ENCODE data around the gene GIMAP5. TPM values are rescaled to one million over a fixed set of nuclear protein-coding genes. Genes with fewer than 3 reads are reported as not detected.

Gene GIMAP5
- total and polyA plus RNA-seq, 3 experiments from 2014 or later: 63.9 to 475 (median 70.4) TPM

GRCh38 chr7:150784120-150784736 lies 47.0 kb downstream of the GIMAP5 start:
- H3K27ac ChIP-seq (ENCODE audit: low read depth, low read length): no peak overlapping the region
- Mint-ChIP-seq H3K9me3 (no peaks in the 10 kb centered on the region), H3K27ac (no peak overlapping the region), H3K4me3 (no peak overlapping the region), H3K27me3 (peaks cover 10 to 42% of the 10 kb centered on the region in 2 donors), H3K36me3 (peaks cover 0 to 4% (median 0%) of the 10 kb centered on the region in 3 donors), H3K4me1 (no peaks in the 10 kb centered on the region)
- ChIA-PET POLR2A (no interaction called here), CTCF (no interaction called here)
- no peaks in the 10 kb centered on the region for H3K9me3 ChIP-seq (ENCODE audit: low read length)
- no peak for DNase-seq
- peaks cover 4% of the 10 kb centered on the region for H3K27me3 ChIP-seq (ENCODE audit: insufficient read depth, low read length, poor library complexity, severe bottlenecking)
- H3K4me1 ChIP-seq (ENCODE audit: insufficient read depth, low read length): no peaks in the 10 kb centered on the region
- no peaks in the 10 kb centered on the region for H3K36me3 ChIP-seq (ENCODE audit: insufficient read depth, low read length)
- H3K4me3 ChIP-seq (ENCODE audit: low read length): no peak overlapping the region

GRCh38 chr7:150784954-150785353 lies 47.7 kb downstream of the GIMAP5 start:
- H3K27me3 ChIP-seq (ENCODE audit: insufficient read depth, low read length, poor library complexity, severe bottlenecking): peaks cover 4% of the 10 kb centered on the region
- Mint-ChIP-seq H3K4me1 (no peaks in the 10 kb centered on the region), H3K9me3 (no peaks in the 10 kb centered on the region), H3K27ac (no peak overlapping the region), H3K4me3 (no peak overlapping the region), H3K27me3 (peaks cover 10 to 42% of the 10 kb centered on the region in 2 donors), H3K36me3 (peaks cover 0 to 4% (median 0%) of the 10 kb centered on the region in 3 donors)
- ChIA-PET CTCF (no interaction called here), POLR2A (no interaction called here)
- no peak overlapping the region for H3K27ac ChIP-seq (ENCODE audit: low read depth, low read length)
- no peak overlapping the region for H3K4me3 ChIP-seq (ENCODE audit: low read length)
- H3K9me3 ChIP-seq (ENCODE audit: low read length): no peaks in the 10 kb centered on the region
- DNase-seq: no peak
- H3K36me3 ChIP-seq (ENCODE audit: insufficient read depth, low read length): no peaks in the 10 kb centered on the region
- H3K4me1 ChIP-seq (ENCODE audit: insufficient read depth, low read length): no peaks in the 10 kb centered on the region

GRCh38 chr7:150787321-150788281 lies 50.4 kb downstream of the GIMAP5 start:
- Mint-ChIP-seq H3K4me1 (no peaks in the 10 kb centered on the region), H3K36me3 (peaks cover 0 to 4% (median 0%) of the 10 kb centered on the region in 3 donors), H3K27me3 (peaks cover 12 to 32% of the 10 kb centered on the region in 2 donors), H3K9me3 (no peaks in the 10 kb centered on the region), H3K4me3 (no peak overlapping the region), H3K27ac (peak overlapping the region in 1 of 8 donors; percentile 36)
- Histone ChIP-seq H3K9me3 (ENCODE audit: low read length) (no peaks in the 10 kb centered on the region), H3K27me3 (ENCODE audit: insufficient read depth, low read length, poor library complexity, severe bottlenecking) (no peaks in the 10 kb centered on the region), H3K27ac (ENCODE audit: low read depth, low read length) (no peak overlapping the region), H3K4me1 (ENCODE audit: insufficient read depth, low read length) (no peaks in the 10 kb centered on the region), H3K36me3 (ENCODE audit: insufficient read depth, low read length) (no peaks in the 10 kb centered on the region), H3K4me3 (ENCODE audit: low read length) (no peak overlapping the region)
- POLR2A ChIA-PET: no interaction called here
- CTCF ChIA-PET: interaction anchor here (1.0 to 2.7 kb wide), 2 partner anchors 8 to 11 kb away, joined by 3 to 12 read pairs; no protein-coding TSS in a partner anchor
- DNase-seq: no peak

DNA sequence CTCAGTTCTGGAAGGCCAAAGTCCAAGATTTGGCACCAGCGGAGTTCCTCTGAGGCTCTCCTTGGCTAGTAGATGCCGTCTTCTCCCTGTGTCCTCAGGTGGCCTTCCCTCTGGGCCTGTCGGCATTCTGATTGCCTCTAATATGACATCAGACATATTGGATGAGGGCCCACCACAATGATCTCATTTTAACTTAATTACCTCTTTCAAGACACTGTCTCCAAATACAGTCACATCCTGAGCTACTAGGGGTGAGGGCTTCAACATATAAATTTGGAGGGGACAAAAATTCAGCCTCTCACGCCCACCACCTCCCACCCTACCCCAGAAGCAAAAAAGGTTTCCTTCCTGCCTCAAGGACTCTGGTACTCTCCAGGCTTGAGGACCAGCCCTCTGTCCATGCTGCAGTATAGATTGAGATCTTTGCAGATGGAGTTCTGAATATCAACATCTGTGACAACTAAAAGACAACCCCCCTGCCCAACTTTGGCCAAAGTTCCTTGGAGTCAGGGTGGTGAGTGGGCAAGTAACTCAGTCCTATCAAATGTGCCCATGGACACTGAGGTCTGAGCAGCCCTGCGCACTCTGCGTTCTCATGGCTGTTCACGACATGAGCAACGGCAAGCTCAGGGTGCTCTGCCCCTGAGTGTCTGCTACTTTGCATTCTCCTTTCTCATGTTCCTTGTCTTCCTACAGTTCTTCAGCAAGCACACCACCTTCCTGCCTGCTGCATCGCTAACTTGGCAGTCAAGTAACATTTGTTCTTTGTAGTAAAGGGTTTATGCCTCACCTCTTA lies 51.5 kb downstream of the GIMAP5 start:
- H3K9me3 Mint-ChIP-seq: no peaks in the 10 kb centered on the region
- no peak overlapping the region for H3K4me3 ChIP-seq (ENCODE audit: low read length)
- no peak overlapping the region for H3K4me3 Mint-ChIP-seq
- no peaks in the 10 kb centered on the region for H3K4me1 ChIP-seq (ENCODE audit: insufficient read depth, low read length)
- no peaks in the 10 kb centered on the region for H3K36me3 ChIP-seq (ENCODE audit: insufficient read depth, low read length)
- peaks cover 12 to 28% of the 10 kb centered on the region in 2 donors for H3K27me3 Mint-ChIP-seq
- H3K27me3 ChIP-seq (ENCODE audit: insufficient read depth, low read length, poor library complexity, severe bottlenecking): no peaks in the 10 kb centered on the region
- no peaks in the 10 kb centered on the region for H3K4me1 Mint-ChIP-seq
- POLR2A ChIA-PET: no interaction called here
- H3K36me3 Mint-ChIP-seq: peaks cover 0 to 4% (median 0%) of the 10 kb centered on the region in 3 donors
- DNase-seq: no peak
- H3K27ac ChIP-seq (ENCODE audit: low read depth, low read length): no peak overlapping the region
- H3K27ac Mint-ChIP-seq: no peak overlapping the region
- CTCF ChIA-PET: interaction anchor here (1.0 to 2.7 kb wide), 2 partner anchors 10 kb away, joined by 3 to 12 read pairs; no protein-coding TSS in a partner anchor
- H3K9me3 ChIP-seq (ENCODE audit: low read length): no peaks in the 10 kb centered on the region

GRCh38 chr7:150790416-150791075 lies 53.3 kb downstream of the GIMAP5 start:
- Mint-ChIP-seq H3K27ac (no peak overlapping the region), H3K9me3 (no peaks in the 10 kb centered on the region), H3K36me3 (peaks cover 0 to 3% (median 0%) of the 10 kb centered on the region in 3 donors), H3K27me3 (peaks cover 10 to 21% of the 10 kb centered on the region in 2 donors), H3K4me1 (no peaks in the 10 kb centered on the region), H3K4me3 (no peak overlapping the region)
- ChIA-PET CTCF (interaction anchor here (1.0 to 1.3 kb wide), 2 partner anchors 12 to 25 kb away, joined by 3 read pairs; no protein-coding TSS in a partner anchor), POLR2A (no interaction called here)
- H3K4me3 ChIP-seq (ENCODE audit: low read length): no peak overlapping the region
- H3K4me1 ChIP-seq (ENCODE audit: insufficient read depth, low read length): no peaks in the 10 kb centered on the region
- H3K36me3 ChIP-seq (ENCODE audit: insufficient read depth, low read length): no peaks in the 10 kb centered on the region
- DNase-seq: no peak
- H3K9me3 ChIP-seq (ENCODE audit: low read length): no peaks in the 10 kb centered on the region
- no peak overlapping the region for H3K27ac ChIP-seq (ENCODE audit: low read depth, low read length)
- H3K27me3 ChIP-seq (ENCODE audit: insufficient read depth, low read length, poor library complexity, severe bottlenecking): peaks cover 4% of the 10 kb centered on the region

- DNase-seq: no peak
- no peak overlapping the region for H3K27ac ChIP-seq (ENCODE audit: low read depth, low read length)
- ChIA-PET CTCF (interaction anchor here (1.0 kb wide), 1 partner anchor 13 kb away, joined by 3 read pairs; no protein-coding TSS in a partner anchor), POLR2A (no interaction called here)
- no peak overlapping the region for H3K4me3 Mint-ChIP-seq
- peaks cover 0 to 4% (median 4%) of the 10 kb centered on the region in 5 donors for H3K9me3 Mint-ChIP-seq
- no peaks in the 10 kb centered on the region for H3K4me1 Mint-ChIP-seq
- H3K36me3 Mint-ChIP-seq: peaks cover 0 to 5% (median 0%) of the 10 kb centered on the region in 3 donors
- no peaks in the 10 kb centered on the region for H3K9me3 ChIP-seq (ENCODE audit: low read length)
- H3K4me1 ChIP-seq (ENCODE audit: insufficient read depth, low read length): no peaks in the 10 kb centered on the region
- H3K27ac Mint-ChIP-seq: no peak overlapping the region
- H3K27me3 ChIP-seq (ENCODE audit: insufficient read depth, low read length, poor library complexity, severe bottlenecking): peaks cover 4% of the 10 kb centered on the region
- H3K36me3 ChIP-seq (ENCODE audit: insufficient read depth, low read length): no peaks in the 10 kb centered on the region
- H3K27me3 Mint-ChIP-seq: peaks cover 10 to 15% of the 10 kb centered on the region in 2 donors
- no peak overlapping the region for H3K4me3 ChIP-seq (ENCODE audit: low read length)
Measured at GRCh38 chr7:150791304-150791703, 54.1 kb downstream of the GIMAP5 start.

DNA sequence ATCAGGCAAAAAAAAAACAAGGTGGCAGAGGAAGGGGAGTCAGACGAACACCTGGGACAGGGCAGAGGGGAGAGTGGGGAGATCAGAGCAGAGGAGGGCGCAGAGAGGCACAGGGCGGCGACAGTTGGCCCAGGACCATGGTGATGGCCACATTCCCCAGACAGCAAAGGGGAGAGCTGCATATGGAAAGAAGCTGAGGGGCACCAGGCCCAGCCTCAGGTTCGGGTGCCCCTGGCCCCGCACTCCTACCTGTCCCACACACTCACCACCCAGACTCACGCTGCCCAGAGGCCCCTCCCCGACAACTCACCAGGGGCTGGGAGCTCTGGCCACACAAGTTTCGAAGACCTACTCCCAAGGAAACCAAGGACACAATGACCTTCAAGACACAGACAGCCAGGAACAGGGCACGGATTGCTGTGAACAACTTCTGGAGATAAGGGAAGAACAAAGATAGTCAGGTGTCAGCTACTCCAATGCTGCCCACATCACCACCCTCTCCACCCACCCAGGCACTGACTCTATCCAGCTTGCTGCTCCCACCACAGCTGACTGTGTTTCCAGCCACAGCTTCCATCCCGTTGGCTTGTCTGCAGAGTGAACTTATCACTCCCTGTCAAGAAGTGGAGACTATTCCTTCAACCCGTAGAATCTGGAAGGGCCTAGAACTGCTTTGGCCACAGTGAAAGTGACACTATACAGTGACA lies 54.7 kb downstream of the GIMAP5 start:
- H3K36me3 ChIP-seq (ENCODE audit: insufficient read depth, low read length): no peaks in the 10 kb centered on the region
- Mint-ChIP-seq H3K9me3 (peaks cover 0 to 4% (median 4%) of the 10 kb centered on the region in 5 donors), H3K27me3 (peaks cover 9 to 15% of the 10 kb centered on the region in 2 donors), H3K4me1 (no peaks in the 10 kb centered on the region), H3K4me3 (no peak overlapping the region), H3K36me3 (peaks cover 0 to 6% (median 0%) of the 10 kb centered on the region in 3 donors), H3K27ac (no peak overlapping the region)
- CTCF ChIA-PET: interaction anchor here (1.3 kb wide), 1 partner anchor 35 kb away, joined by 3 read pairs; no protein-coding TSS in a partner anchor
- no peak overlapping the region for H3K27ac ChIP-seq (ENCODE audit: low read depth, low read length)
- H3K9me3 ChIP-seq (ENCODE audit: low read length): no peaks in the 10 kb centered on the region
- peaks cover 4% of the 10 kb centered on the region for H3K27me3 ChIP-seq (ENCODE audit: insufficient read depth, low read length, poor library complexity, severe bottlenecking)
- no peak overlapping the region for H3K4me3 ChIP-seq (ENCODE audit: low read length)
- POLR2A ChIA-PET: no interaction called here
- no peaks in the 10 kb centered on the region for H3K4me1 ChIP-seq (ENCODE audit: insufficient read depth, low read length)
- DNase-seq: no peak

Data from CD8-positive, alpha-beta memory T cell (primary cell).